Hematopoietic multipotent progenitor cell (in vitro differentiated cells): ENCODE results near the gene GPR68. TPM values are rescaled to one million over a fixed set of nuclear protein-coding genes. Genes with fewer than 3 reads are reported as not detected.
"Not testable (repeated sequence)": the region's sequence is repeated elsewhere in the genome, so short reads cannot be mapped to it uniquely, and the experiment has no call there.

Source experiments
- DNase-seq, 3 donors: peaks; one replicate each; pipeline ENCODE4 v3.0.0-alpha.2; 2011 to 2015; ENCODE audit warnings: low read depth in 2 of 3, low spot score in 2 of 3
- total RNA-seq: library from RNA; depleted of rRNA; stranded (reverse); fragments of >200 nt; gene quantifications from one replicate; pipeline ENCODE4 v1.2.3, GENCODE V29; 2012

The GPR68 gene
- total RNA-seq, 1 donor = 0.81 TPM

GRCh38 chr14:91254461-91254860 lies 10.0 kb upstream of the GPR68 start:
- DNase-seq = no peak

- no peak for DNase-seq
Measured at GRCh38 chr14:91253795-91254323, 9.4 kb upstream of the GPR68 start.

GRCh38 chr14:91252871-91253794 lies 8.6 kb upstream of the GPR68 start:
- no peak for DNase-seq

GRCh38 chr14:91250912-91251311 lies 6.4 kb upstream of the GPR68 start:
- DNase-seq = no peak

- peak in 2 of 3 donors; percentile 62 to 63 for DNase-seq
Measured at GRCh38 chr14:91249841-91250616, 5.5 kb upstream of the GPR68 start.

- peak in 1 of 3 donors; percentile 72 for DNase-seq
Measured at GRCh38 chr14:91246051-91246852, 1.7 kb upstream of the GPR68 start.

- DNase-seq = not testable (repeated sequence)
Measured at GRCh38 chr14:91245616-91246015, 1.1 kb upstream of the GPR68 start.

GRCh38 chr14:91245029-91245428 lies 525 bp upstream of the GPR68 start:
- DNase-seq = no peak

GRCh38 chr14:91243074-91243471 lies 1.4 kb downstream of the GPR68 start:
- no peak for DNase-seq

GRCh38 chr14:91242635-91243034 lies 1.9 kb downstream of the GPR68 start:
- no peak for DNase-seq

GRCh38 chr14:91241863-91242262 lies 2.6 kb downstream of the GPR68 start:
- peak in 2 of 3 donors; percentile 39 to 50 for DNase-seq

GRCh38 chr14:91238661-91239060 lies 5.8 kb downstream of the GPR68 start:
- DNase-seq = no peak

GRCh38 chr14:91238085-91238484 lies 6.4 kb downstream of the GPR68 start:
- no peak for DNase-seq

GRCh38 chr14:91237219-91237618 lies 7.3 kb downstream of the GPR68 start:
- DNase-seq = no peak

GRCh38 chr14:91235841-91236240 lies 8.7 kb downstream of the GPR68 start:
- DNase-seq = no peak

- no peak for DNase-seq
Measured at GRCh38 chr14:91234791-91235114, 9.8 kb downstream of the GPR68 start.

GRCh38 chr14:91233936-91234790 lies 10.3 kb downstream of the GPR68 start:
- DNase-seq = no peak

- no peak for DNase-seq
Measured at GRCh38 chr14:91232603-91233002, 11.9 kb downstream of the GPR68 start.

GRCh38 chr14:91232052-91232451 lies 12.5 kb downstream of the GPR68 start:
- DNase-seq = no peak

- no peak for DNase-seq
Measured at GRCh38 chr14:91231446-91231845, 13.1 kb downstream of the GPR68 start.
